Activated T-helper 17 cell treated with anti-CD3 and anti-CD28 coated beads, Interleukin-2, amount 50 U/mL, for 72 hours (primary cell): ENCODE measurements around the gene SPOCK2. TPM values are rescaled to one million over a fixed set of nuclear protein-coding genes. Genes with fewer than 3 reads are reported as not detected.

Experiments
- ATAC-seq: fragments of 150-1000 bp; cut with Tn5 transposase; replicated peaks from 2 replicates; pipeline ENCODE4 v1.10.0; 2021; ENCODE audit warnings: mild to moderate bottlenecking, moderate library complexity
- H3K27ac Mint-ChIP-seq: one replicate; pipeline ENCODE4 v1.8.0; 2022; ENCODE audit warnings: mixed read lengths
- H3K27me3 Mint-ChIP-seq: one replicate; pipeline ENCODE4 v1.8.0; 2022; ENCODE audit warnings: mixed read lengths
- H3K36me3 Mint-ChIP-seq: one replicate; pipeline ENCODE4 v1.8.0; 2022; ENCODE audit warnings: low read depth, mild to moderate bottlenecking, mixed read lengths
- H3K4me1 Mint-ChIP-seq: one replicate; pipeline ENCODE4 v1.8.0; 2022; ENCODE audit warnings: mixed read lengths
- H3K4me3 Mint-ChIP-seq: one replicate; pipeline ENCODE4 v1.8.0; 2022; ENCODE audit warnings: mild to moderate bottlenecking, mixed read lengths
- H3K9me3 Mint-ChIP-seq: one replicate; pipeline ENCODE4 v1.8.0; 2022; ENCODE audit warnings: mixed read lengths
- total RNA-seq, 2 donors: library from RNA; stranded (reverse); gene quantifications; one replicate each; pipeline ENCODE4 v1.2.3, GENCODE V29; 2022

Gene SPOCK2
- total RNA-seq, 2 donors from 2014 or later, result 161 to 191 TPM

- H3K27ac Mint-ChIP-seq, result no peak overlapping the region
- H3K4me3 Mint-ChIP-seq, result no peak overlapping the region
- H3K36me3 Mint-ChIP-seq, result peaks cover 79% of the 10 kb centered on the region
- H3K27me3 Mint-ChIP-seq, result no peaks in the 10 kb centered on the region
- ATAC-seq, result no peak
- H3K9me3 Mint-ChIP-seq, result no peaks in the 10 kb centered on the region
- peaks cover 38% of the 10 kb centered on the region for H3K4me1 Mint-ChIP-seq
Observed at GRCh38 chr10:72099600-72099921, 11.2 kb upstream of the SPOCK2 start.

DNA sequence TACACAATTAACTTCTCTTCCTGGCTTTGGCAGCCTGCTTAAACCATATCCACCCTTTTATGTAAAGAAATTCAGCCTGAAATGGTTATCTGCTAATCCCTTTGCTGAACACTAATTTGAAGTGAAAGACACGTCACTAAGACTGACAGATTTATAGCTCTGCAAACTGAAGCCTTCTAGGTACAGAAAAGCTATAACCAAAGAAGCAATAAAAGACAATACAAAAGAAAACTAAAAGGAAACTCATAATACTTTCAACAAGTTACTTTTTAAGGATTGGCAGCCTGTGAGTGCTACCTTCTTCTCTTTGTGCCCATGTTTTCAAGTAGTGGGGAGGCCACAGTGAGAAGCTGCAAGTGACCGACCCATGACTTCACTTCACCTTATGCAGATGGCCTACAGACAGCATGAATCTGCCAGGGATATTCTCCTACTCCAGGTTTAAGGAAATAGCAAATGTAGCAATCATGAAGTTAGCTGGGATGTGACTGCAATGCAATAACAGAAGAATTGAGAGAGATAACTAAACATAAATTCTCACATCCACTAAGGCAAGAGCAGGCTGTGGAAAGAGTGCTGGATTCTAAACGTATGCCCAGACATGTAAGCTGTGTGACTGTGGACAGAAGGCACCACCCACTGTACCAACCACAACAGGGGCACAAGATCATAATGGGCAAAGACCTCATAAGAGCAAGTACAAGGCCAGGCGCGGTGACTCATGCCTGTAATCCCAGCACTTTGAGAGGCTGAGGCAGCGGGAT, 10.7 kb upstream of the SPOCK2 start:
- Mint-ChIP-seq H3K4me1 (peaks cover 37% of the 10 kb centered on the region), H3K27ac (peak overlapping the region; percentile 73), H3K9me3 (no peaks in the 10 kb centered on the region), H3K36me3 (peaks cover 78% of the 10 kb centered on the region), H3K27me3 (no peaks in the 10 kb centered on the region), H3K4me3 (no peak overlapping the region)
- ATAC-seq, result no peak

GRCh38 chr10:72098301-72098835, 10.0 kb upstream of the SPOCK2 start:
- ATAC-seq, result no peak
- H3K27ac Mint-ChIP-seq, result peak overlapping the region; percentile 73
- no peaks in the 10 kb centered on the region for H3K27me3 Mint-ChIP-seq
- no peaks in the 10 kb centered on the region for H3K9me3 Mint-ChIP-seq
- peaks cover 72% of the 10 kb centered on the region for H3K36me3 Mint-ChIP-seq
- H3K4me1 Mint-ChIP-seq, result peaks cover 32% of the 10 kb centered on the region
- H3K4me3 Mint-ChIP-seq, result no peak overlapping the region

DNA sequence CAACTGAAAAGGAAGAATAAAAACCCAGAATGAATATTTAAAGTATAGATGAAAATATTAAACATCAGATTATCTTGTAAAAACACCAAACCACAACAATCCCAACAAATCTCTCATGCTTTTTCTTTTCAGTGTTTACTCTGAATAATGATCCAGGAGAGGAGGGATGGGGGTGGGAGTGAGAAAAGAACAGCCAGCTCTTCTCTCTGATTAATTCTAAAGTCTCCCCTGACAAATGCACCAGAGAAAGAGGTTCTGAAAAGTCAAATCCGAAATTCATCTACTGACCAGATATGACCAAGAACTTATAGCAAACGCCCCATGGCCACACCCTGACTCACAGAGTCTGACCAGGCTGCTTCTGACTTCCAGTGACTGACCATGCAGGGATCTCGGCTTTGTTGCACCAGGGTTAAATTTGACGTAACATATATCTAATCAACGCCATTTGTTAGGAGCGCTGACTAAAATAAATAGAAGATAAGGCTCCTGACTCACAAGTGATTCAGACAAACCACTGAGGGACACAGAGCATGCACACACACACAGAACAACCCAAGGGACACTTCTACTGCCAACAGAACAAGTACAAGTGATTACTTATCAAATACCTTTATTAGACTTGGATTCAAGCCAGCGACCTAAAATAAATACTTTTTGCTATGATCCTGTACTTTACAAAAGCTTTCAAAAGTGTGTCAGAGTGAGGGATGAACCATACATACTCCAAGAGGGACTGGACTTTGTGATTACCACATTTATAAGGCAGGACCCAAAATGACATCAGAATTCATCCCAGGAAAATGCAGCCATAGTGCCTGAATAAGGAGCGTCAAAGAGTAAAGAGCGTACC, 9.3 kb upstream of the SPOCK2 start:
- peak overlapping the region; percentile 62 for H3K4me3 Mint-ChIP-seq
- peaks cover 70% of the 10 kb centered on the region for H3K36me3 Mint-ChIP-seq
- H3K9me3 Mint-ChIP-seq, result no peaks in the 10 kb centered on the region
- H3K4me1 Mint-ChIP-seq, result peaks cover 32% of the 10 kb centered on the region
- peak overlapping the region; percentile 86 for H3K27ac Mint-ChIP-seq
- no peaks in the 10 kb centered on the region for H3K27me3 Mint-ChIP-seq
- peak; percentile 78 for ATAC-seq

GRCh38 chr10:72096115-72097000, 8.0 kb upstream of the SPOCK2 start:
- H3K27me3 Mint-ChIP-seq, result no peaks in the 10 kb centered on the region
- peak overlapping the region; percentile 62 for H3K4me3 Mint-ChIP-seq
- peak overlapping the region; percentile 86 for H3K27ac Mint-ChIP-seq
- ATAC-seq, result peak; percentile 55
- H3K4me1 Mint-ChIP-seq, result peaks cover 31% of the 10 kb centered on the region
- H3K9me3 Mint-ChIP-seq, result no peaks in the 10 kb centered on the region
- peaks cover 57% of the 10 kb centered on the region for H3K36me3 Mint-ChIP-seq

GRCh38 chr10:72095195-72095594, 6.8 kb upstream of the SPOCK2 start:
- H3K27me3 Mint-ChIP-seq, result no peaks in the 10 kb centered on the region
- peak; percentile 63 for ATAC-seq
- H3K4me1 Mint-ChIP-seq, result peaks cover 32% of the 10 kb centered on the region
- peak overlapping the region; percentile 62 for H3K4me3 Mint-ChIP-seq
- H3K27ac Mint-ChIP-seq, result peak overlapping the region; percentile 63
- no peaks in the 10 kb centered on the region for H3K9me3 Mint-ChIP-seq
- peaks cover 47% of the 10 kb centered on the region for H3K36me3 Mint-ChIP-seq

GRCh38 chr10:72094574-72094973, 6.2 kb upstream of the SPOCK2 start:
- Mint-ChIP-seq H3K27me3 (no peaks in the 10 kb centered on the region), H3K27ac (peak overlapping the region; percentile 63), H3K4me1 (peaks cover 39% of the 10 kb centered on the region), H3K36me3 (peaks cover 41% of the 10 kb centered on the region), H3K4me3 (peak overlapping the region; percentile 62), H3K9me3 (no peaks in the 10 kb centered on the region)
- ATAC-seq, result peak; percentile 15

DNA sequence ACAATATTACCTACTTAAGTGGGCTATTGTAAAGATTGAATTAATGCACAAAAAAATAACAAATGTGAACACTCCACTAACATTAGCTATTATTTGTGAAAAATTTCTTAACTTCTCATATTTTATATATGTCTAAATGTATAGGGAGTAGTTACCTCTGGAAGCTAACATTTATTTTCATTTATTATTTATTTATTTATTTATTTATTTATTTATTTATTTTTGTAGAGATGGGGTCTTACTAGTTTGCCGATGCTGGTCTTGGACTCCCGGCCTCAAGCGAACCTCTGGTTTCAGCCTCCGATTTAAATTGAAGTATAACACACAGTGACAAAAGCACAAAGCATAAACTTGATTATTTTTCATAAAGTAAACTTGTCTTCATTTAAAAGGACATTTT, 5.1 kb upstream of the SPOCK2 start:
- no peaks in the 10 kb centered on the region for H3K9me3 Mint-ChIP-seq
- no peak overlapping the region for H3K4me3 Mint-ChIP-seq
- H3K4me1 Mint-ChIP-seq, result peaks cover 41% of the 10 kb centered on the region
- no peak overlapping the region for H3K27ac Mint-ChIP-seq
- H3K36me3 Mint-ChIP-seq, result peaks cover 34% of the 10 kb centered on the region
- no peaks in the 10 kb centered on the region for H3K27me3 Mint-ChIP-seq
- ATAC-seq, result no peak

DNA sequence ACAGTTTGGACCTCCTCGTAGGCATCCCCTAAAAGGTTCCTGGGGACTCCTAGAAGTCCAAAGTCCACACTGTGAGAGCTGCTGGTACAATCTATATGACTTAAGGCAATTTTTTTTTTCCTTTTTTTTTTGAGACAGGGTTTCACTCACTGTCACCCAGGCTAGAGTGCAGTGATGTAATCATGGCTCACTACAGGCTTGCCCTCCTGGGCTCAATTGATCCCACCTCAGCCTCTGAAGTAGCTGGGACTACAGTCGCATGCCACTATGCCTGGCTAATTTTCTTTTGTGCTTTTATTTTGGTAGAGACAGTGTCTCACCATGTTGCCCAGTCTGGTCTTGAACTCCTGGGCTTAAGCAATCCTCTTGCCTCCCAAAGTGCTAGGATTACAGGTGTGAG, 4.6 kb upstream of the SPOCK2 start:
- no peaks in the 10 kb centered on the region for H3K27me3 Mint-ChIP-seq
- no peak overlapping the region for H3K27ac Mint-ChIP-seq
- H3K9me3 Mint-ChIP-seq, result no peaks in the 10 kb centered on the region
- H3K4me1 Mint-ChIP-seq, result peaks cover 41% of the 10 kb centered on the region
- H3K4me3 Mint-ChIP-seq, result no peak overlapping the region
- peaks cover 37% of the 10 kb centered on the region for H3K36me3 Mint-ChIP-seq
- no peak for ATAC-seq

- H3K27me3 Mint-ChIP-seq, result no peaks in the 10 kb centered on the region
- no peak overlapping the region for H3K4me3 Mint-ChIP-seq
- H3K36me3 Mint-ChIP-seq, result peaks cover 36% of the 10 kb centered on the region
- no peaks in the 10 kb centered on the region for H3K9me3 Mint-ChIP-seq
- no peak for ATAC-seq
- H3K4me1 Mint-ChIP-seq, result peaks cover 39% of the 10 kb centered on the region
- no peak overlapping the region for H3K27ac Mint-ChIP-seq
Observed at GRCh38 chr10:72092171-72092924, 4.0 kb upstream of the SPOCK2 start.

- ATAC-seq, result no peak
- H3K36me3 Mint-ChIP-seq, result peaks cover 36% of the 10 kb centered on the region
- H3K27ac Mint-ChIP-seq, result peak overlapping the region; percentile 98
- peak overlapping the region; percentile 96 for H3K4me3 Mint-ChIP-seq
- peaks cover 33% of the 10 kb centered on the region for H3K4me1 Mint-ChIP-seq
- no peaks in the 10 kb centered on the region for H3K9me3 Mint-ChIP-seq
- H3K27me3 Mint-ChIP-seq, result no peaks in the 10 kb centered on the region
Observed at GRCh38 chr10:72090326-72090725, 2.0 kb upstream of the SPOCK2 start.

DNA sequence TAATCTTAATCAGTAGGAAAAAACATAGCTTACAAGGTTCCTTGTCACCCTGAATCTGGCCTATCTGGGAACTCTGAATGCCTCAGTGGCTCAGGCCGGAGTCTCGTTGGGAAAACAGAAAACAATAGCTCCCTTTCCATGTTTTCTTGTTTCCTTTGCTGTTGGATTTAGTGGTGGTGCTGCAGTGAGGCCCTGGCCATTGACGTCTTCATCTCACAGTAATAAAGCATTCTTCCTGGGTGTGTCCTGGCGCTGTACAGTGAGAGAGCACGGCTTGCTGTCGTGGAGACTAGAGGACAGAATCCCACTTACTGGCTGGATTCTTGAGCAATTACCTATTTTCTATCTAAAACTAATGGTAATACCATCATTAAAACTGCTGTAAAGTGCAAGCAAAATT, 1.3 kb upstream of the SPOCK2 start:
- peaks cover 38% of the 10 kb centered on the region for H3K4me1 Mint-ChIP-seq
- H3K36me3 Mint-ChIP-seq, result peaks cover 40% of the 10 kb centered on the region
- peak overlapping the region; percentile 98 for H3K27ac Mint-ChIP-seq
- peak overlapping the region; percentile 96 for H3K4me3 Mint-ChIP-seq
- no peaks in the 10 kb centered on the region for H3K27me3 Mint-ChIP-seq
- H3K9me3 Mint-ChIP-seq, result no peaks in the 10 kb centered on the region
- no peak for ATAC-seq

- peak overlapping the region; percentile 98 for H3K27ac Mint-ChIP-seq
- H3K4me1 Mint-ChIP-seq, result peaks cover 36% of the 10 kb centered on the region
- peak; percentile 57 for ATAC-seq
- peaks cover 46% of the 10 kb centered on the region for H3K36me3 Mint-ChIP-seq
- no peaks in the 10 kb centered on the region for H3K9me3 Mint-ChIP-seq
- H3K4me3 Mint-ChIP-seq, result peak overlapping the region; percentile 96
- no peaks in the 10 kb centered on the region for H3K27me3 Mint-ChIP-seq
Observed at GRCh38 chr10:72088889-72089575, 681 bp upstream of the SPOCK2 start.
